ENCODE results near the gene PPIC.

Gene PPIC

DNA sequence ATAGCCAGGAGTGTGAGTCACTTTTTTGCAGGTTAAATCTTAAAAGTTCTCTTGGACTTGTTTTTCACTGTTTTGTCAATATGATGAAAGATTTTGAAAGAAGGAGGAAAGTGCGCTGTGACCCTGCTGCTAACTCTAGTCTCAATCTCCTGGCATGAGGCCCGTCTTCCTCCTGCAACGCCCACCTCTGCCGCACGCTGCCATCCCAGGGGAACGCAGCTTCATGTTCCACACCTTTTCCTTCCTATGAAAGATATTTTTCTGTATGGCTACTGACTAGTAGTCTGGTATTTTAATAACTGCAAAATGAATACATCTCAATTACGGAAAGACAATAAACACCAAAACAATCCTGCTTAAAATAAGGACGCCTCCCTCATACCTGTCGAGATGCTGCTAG, 8.3 kb downstream of the PPIC start:
- no peak for DNase-seq (ENCODE audit: low spot score)
- in situ Hi-C loops (cut with MboI; ENCODE audit: low pct_unique_long_range_greater_than_20kb, low sequenced_read_pairs, unreplicated experiment), result no loop called here
- TF ChIP-seq, protein P1, sequence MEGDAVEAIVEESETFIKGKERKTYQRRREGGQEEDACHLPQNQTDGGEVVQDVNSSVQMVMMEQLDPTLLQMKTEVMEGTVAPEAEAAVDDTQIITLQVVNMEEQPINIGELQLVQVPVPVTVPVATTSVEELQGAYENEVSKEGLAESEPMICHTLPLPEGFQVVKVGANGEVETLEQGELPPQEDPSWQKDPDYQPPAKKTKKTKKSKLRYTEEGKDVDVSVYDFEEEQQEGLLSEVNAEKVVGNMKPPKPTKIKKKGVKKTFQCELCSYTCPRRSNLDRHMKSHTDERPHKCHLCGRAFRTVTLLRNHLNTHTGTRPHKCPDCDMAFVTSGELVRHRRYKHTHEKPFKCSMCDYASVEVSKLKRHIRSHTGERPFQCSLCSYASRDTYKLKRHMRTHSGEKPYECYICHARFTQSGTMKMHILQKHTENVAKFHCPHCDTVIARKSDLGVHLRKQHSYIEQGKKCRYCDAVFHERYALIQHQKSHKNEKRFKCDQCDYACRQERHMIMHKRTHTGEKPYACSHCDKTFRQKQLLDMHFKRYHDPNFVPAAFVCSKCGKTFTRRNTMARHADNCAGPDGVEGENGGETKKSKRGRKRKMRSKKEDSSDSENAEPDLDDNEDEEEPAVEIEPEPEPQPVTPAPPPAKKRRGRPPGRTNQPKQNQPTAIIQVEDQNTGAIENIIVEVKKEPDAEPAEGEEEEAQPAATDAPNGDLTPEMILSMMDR (IDR thresholded peaks at IDR 0.05; ENCODE audit: extremely low read depth, insufficient read depth, missing control alignments), result no peak

DNA sequence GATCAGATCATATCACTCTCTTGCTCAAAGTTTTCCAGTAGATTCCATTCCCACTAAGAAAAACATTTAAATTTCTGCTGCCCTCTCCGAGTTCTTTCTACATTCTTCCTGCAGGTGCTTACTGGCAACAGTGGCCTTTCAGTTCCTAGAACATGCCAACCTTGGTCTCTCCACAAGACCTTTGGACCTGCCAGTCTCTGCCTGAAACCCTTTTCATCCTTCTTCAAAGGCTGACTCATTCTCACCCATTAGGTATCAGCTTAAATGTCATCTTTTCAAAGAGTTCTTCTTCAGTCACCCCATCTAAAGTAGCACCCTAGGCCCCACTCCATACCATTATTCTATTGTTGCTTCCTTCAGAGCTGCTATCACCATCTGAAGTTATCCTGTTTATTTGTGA, 21.8 kb downstream of the PPIC start:
- no peak for DNase-seq (ENCODE audit: low spot score)
- TF ChIP-seq, protein P1 (IDR thresholded peaks at IDR 0.05; ENCODE audit: extremely low read depth, insufficient read depth, missing control alignments), result no peak
- in situ Hi-C loops (cut with MboI; ENCODE audit: low pct_unique_long_range_greater_than_20kb, low sequenced_read_pairs, unreplicated experiment), result loop anchor here (25.0 kb wide), 1 partner anchor 502 kb away; no protein-coding TSS in a partner anchor

DNA sequence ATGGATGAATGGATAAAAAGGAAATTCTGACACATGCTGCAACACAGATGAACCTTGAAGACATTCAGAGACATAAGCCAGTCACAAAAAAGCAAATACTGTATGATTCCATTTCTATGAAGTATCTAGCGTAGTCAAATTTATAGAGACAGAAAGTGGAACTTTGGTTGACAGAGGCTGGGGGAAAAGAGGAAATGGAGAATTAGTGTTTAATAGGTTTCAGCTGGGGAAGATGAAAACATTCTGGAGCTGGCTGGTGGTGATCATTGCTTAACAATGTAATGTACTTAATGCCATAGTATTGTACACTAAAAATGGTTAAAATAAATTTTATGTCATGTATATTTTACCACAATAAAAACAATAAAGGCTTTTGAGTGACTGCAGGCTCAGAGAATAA, 24.2 kb downstream of the PPIC start:
- no peak for DNase-seq (ENCODE audit: low spot score)
- in situ Hi-C loops (cut with MboI; ENCODE audit: low pct_unique_long_range_greater_than_20kb, low sequenced_read_pairs, unreplicated experiment), result loop anchor here (25.0 kb wide), 1 partner anchor 500 kb away; no protein-coding TSS in a partner anchor
- TF ChIP-seq, protein P1 (IDR thresholded peaks at IDR 0.05; ENCODE audit: extremely low read depth, insufficient read depth, missing control alignments), result no peak

DNA sequence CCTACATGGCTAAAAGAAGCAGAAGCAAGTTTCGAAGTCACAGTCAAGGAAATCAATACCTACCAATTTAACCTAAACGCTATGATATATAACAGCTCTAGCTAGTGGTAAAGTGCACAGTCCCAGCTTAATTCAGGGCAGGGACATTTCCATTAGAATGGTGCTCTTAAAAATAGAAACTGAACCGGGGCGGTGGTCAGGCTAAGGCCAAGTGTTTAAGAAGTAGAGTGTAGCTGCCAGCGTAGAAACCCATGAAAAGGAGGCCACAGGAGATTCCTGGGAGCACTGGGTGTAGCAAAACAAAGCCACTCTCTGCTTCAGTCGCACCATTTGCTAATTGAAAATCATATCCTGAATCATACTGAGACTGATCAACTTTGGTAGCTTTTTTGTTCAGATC, 28.8 kb downstream of the PPIC start:
- TF ChIP-seq, protein P1 (IDR thresholded peaks at IDR 0.05; ENCODE audit: extremely low read depth, insufficient read depth, missing control alignments), result no peak
- no peak for DNase-seq (ENCODE audit: low spot score)
- in situ Hi-C loops (cut with MboI; ENCODE audit: low pct_unique_long_range_greater_than_20kb, low sequenced_read_pairs, unreplicated experiment), result loop anchor here (25.0 kb wide), 1 partner anchor 495 kb away; no protein-coding TSS in a partner anchor

DNA sequence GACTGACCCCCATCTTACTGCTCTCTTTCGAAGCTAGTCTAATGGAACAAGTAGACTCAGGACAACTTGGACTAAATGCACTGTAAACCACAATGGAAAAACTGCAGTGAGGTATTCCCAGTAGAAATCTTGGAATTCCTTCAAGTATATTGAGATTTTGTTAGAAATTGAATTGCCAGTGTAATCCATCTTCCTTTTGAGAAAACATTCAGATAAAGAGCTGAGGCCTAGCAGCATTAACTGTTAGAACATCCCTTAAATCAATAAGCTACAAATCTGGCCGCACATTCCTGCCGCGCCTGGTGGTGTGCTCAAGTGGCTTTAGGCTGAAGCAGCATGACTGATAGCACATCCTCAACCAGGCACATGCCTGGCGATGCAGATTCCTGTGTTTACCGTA, 29.3 kb downstream of the PPIC start:
- no peak for DNase-seq (ENCODE audit: low spot score)
- in situ Hi-C loops (cut with MboI; ENCODE audit: low pct_unique_long_range_greater_than_20kb, low sequenced_read_pairs, unreplicated experiment), result loop anchor here (25.0 kb wide), 1 partner anchor 495 kb away; no protein-coding TSS in a partner anchor
- TF ChIP-seq, protein P1 (IDR thresholded peaks at IDR 0.05; ENCODE audit: extremely low read depth, insufficient read depth, missing control alignments), result no peak

DNA sequence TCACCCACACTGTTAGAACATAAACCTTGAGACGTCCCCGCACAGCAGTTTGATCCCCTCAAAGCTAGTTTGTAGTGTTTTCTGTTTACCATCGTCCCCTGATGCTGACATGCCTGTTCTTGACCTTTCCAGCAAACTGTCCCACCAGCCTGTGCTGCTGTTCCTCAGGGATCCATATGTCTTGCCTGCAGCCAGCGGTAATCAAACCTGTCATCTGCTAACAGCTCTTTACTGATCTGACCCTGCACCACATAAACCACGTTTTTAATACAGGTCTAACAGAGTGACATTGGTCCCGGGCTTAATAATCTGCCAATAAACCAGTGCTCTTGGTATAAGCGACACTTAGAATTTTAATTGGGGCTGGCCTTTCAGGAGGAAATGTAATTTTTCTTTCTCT, 34.7 kb downstream of the PPIC start:
- TF ChIP-seq, protein P1 (IDR thresholded peaks at IDR 0.05; ENCODE audit: extremely low read depth, insufficient read depth, missing control alignments), result no peak
- DNase-seq (ENCODE audit: low spot score), result no peak
- in situ Hi-C loops (cut with MboI; ENCODE audit: low pct_unique_long_range_greater_than_20kb, low sequenced_read_pairs, unreplicated experiment), result loop anchor here (25.0 kb wide), 1 partner anchor 490 kb away; no protein-coding TSS in a partner anchor

All from GM13977 (cell line).